Astrocyte (in vitro differentiated cells and primary cell): ENCODE measurements around the gene GINS3. TPM values are rescaled to one million over a fixed set of nuclear protein-coding genes. Genes with fewer than 3 reads are reported as not detected.

ENCODE experiments used
- DNase-seq: peaks from one replicate; pipeline ENCODE4 v3.0.0-alpha.2; 2010; ENCODE audit warnings: low read depth
- FAIRE-seq: peaks from 2 replicates; lab custom pipeline; 2011; peaks lifted over from hg19 to GRCh38; lab: Jason Lieb, UNC
- H2AFZ ChIP-seq: 2 replicates; pipeline ENCODE4 v1.6.0; 2012; ENCODE audit warnings: low read depth, low read length, inconsistent platforms
- H3K27ac ChIP-seq: 2 replicates; pipeline ENCODE4 v1.5.1; 2011; ENCODE audit warnings: low read depth, low read length, inconsistent platforms
- H3K27me3 ChIP-seq: 2 replicates; pipeline ENCODE4 v1.6.0; 2011; ENCODE audit warnings: low read length, inconsistent platforms; ENCODE audit not compliant: insufficient read depth
- H3K36me3 ChIP-seq: 2 replicates; pipeline ENCODE4 v1.5.1; 2011; ENCODE audit warnings: low read length, inconsistent platforms; ENCODE audit not compliant: insufficient read depth
- H3K4me1 ChIP-seq: 2 replicates; pipeline ENCODE4 v1.5.1; 2011; ENCODE audit warnings: low read length, inconsistent platforms; ENCODE audit not compliant: insufficient read depth
- H3K4me2 ChIP-seq: 2 replicates; pipeline ENCODE4 v1.6.0; 2012; ENCODE audit warnings: low read length, inconsistent platforms
- H3K4me3 ChIP-seq: 2 replicates; pipeline ENCODE4 v1.5.1; 2011; ENCODE audit warnings: low read depth, mild to moderate bottlenecking, low read length, inconsistent platforms; ENCODE audit not compliant: insufficient read depth
- H3K79me2 ChIP-seq: 2 replicates; pipeline ENCODE4 v1.6.0; 2012; ENCODE audit warnings: mild to moderate bottlenecking, low read length, inconsistent platforms; ENCODE audit not compliant: insufficient read depth
- H3K9ac ChIP-seq: 2 replicates; pipeline ENCODE4 v1.6.0; 2012; ENCODE audit warnings: mild to moderate bottlenecking, low read length, inconsistent platforms
- H3K9me3 ChIP-seq: 2 replicates; pipeline ENCODE4 v1.5.1; 2012; ENCODE audit warnings: low read depth, mild to moderate bottlenecking, low read length, inconsistent platforms; ENCODE audit not compliant: insufficient read depth
- H4K20me1 ChIP-seq: 2 replicates; pipeline ENCODE4 v1.6.0; 2012; ENCODE audit warnings: low read length, inconsistent platforms; ENCODE audit not compliant: insufficient read depth
- H3K27ac Mint-ChIP-seq: one replicate; pipeline ENCODE4 v1.8.0; 2021; ENCODE audit warnings: mild to moderate bottlenecking, mixed read lengths; ENCODE audit not compliant: unreplicated experiment
- H3K27me3 Mint-ChIP-seq: one replicate; pipeline ENCODE4 v1.8.0; 2021; ENCODE audit warnings: low read depth, mixed read lengths; ENCODE audit not compliant: unreplicated experiment
- H3K36me3 Mint-ChIP-seq: one replicate; pipeline ENCODE4 v1.8.0; 2021; ENCODE audit warnings: low read depth, mixed read lengths; ENCODE audit not compliant: unreplicated experiment
- H3K4me1 Mint-ChIP-seq: one replicate; pipeline ENCODE4 v1.8.0; 2021; ENCODE audit warnings: low read depth, mixed read lengths; ENCODE audit not compliant: unreplicated experiment
- H3K4me3 Mint-ChIP-seq: one replicate; pipeline ENCODE4 v1.8.0; 2021; ENCODE audit warnings: mild to moderate bottlenecking, moderate library complexity, mixed read lengths; ENCODE audit not compliant: unreplicated experiment
- H3K9me3 Mint-ChIP-seq: one replicate; pipeline ENCODE4 v1.8.0; 2021; ENCODE audit warnings: mild to moderate bottlenecking, mixed read lengths; ENCODE audit not compliant: unreplicated experiment
- CTCF ChIP-seq: IDR thresholded peaks from 2 replicates; pipeline ENCODE4 v1.5.1; 2011; ENCODE audit warnings: low read depth, mild to moderate bottlenecking, inconsistent platforms, low read length, moderate library complexity; ENCODE audit not compliant: insufficient read depth
- EZH2 ChIP-seq: IDR thresholded peaks from 2 replicates; pipeline ENCODE4 v1.6.1; 2012; ENCODE audit warnings: mild to moderate bottlenecking, low read length, inconsistent platforms; ENCODE audit not compliant: insufficient read depth
- total RNA-seq: library from RNA; stranded (reverse); gene quantifications from 2 replicates; pipeline ENCODE4 v1.2.1, GENCODE V29; 2021

The GINS3 gene
- total RNA-seq, 1 donor from 2014 or later, result 3.6 TPM

- H3K36me3 ChIP-seq, result no peaks in the 10 kb centered on the region
- H3K4me3 ChIP-seq, result no peak overlapping the region
- H3K27ac Mint-ChIP-seq, result no peak overlapping the region
- peaks cover 1% of the 10 kb centered on the region for H3K9me3 Mint-ChIP-seq
- DNase-seq (no peak), FAIRE-seq (no peak)
- peaks cover 5% of the 10 kb centered on the region for H3K27me3 ChIP-seq
- peaks cover 36% of the 10 kb centered on the region for H3K27me3 Mint-ChIP-seq
- no peak overlapping the region for H3K4me2 ChIP-seq
- H3K9ac ChIP-seq, result no peak overlapping the region
- H3K4me3 Mint-ChIP-seq, result no peak overlapping the region
- H3K27ac ChIP-seq, result no peak overlapping the region
- TF ChIP-seq CTCF (no peak), EZH2 (no peak)
- no peaks in the 10 kb centered on the region for H4K20me1 ChIP-seq
- H3K4me1 ChIP-seq, result no peaks in the 10 kb centered on the region
- no peak overlapping the region for H2AFZ ChIP-seq
- H3K79me2 ChIP-seq, result no peaks in the 10 kb centered on the region
- no peaks in the 10 kb centered on the region for H3K4me1 Mint-ChIP-seq
- H3K36me3 Mint-ChIP-seq, result no peaks in the 10 kb centered on the region
- H3K9me3 ChIP-seq, result no peaks in the 10 kb centered on the region
These were observed 34.7 kb downstream of the GINS3 start for GRCh38 chr16:58426966-58427365.

GRCh38 chr16:58428621-58429542 is 36.6 kb downstream of the GINS3 start:
- H3K9me3 Mint-ChIP-seq, result peaks cover 3% of the 10 kb centered on the region
- no peak overlapping the region for H3K9ac ChIP-seq
- H3K4me3 ChIP-seq, result no peak overlapping the region
- TF ChIP-seq CTCF (no peak), EZH2 (no peak)
- H4K20me1 ChIP-seq, result no peaks in the 10 kb centered on the region
- H3K27me3 ChIP-seq, result peaks cover 5% of the 10 kb centered on the region
- H3K4me1 ChIP-seq, result no peaks in the 10 kb centered on the region
- H3K27ac Mint-ChIP-seq, result no peak overlapping the region
- no peak for FAIRE-seq
- H3K9me3 ChIP-seq, result no peaks in the 10 kb centered on the region
- H3K36me3 ChIP-seq, result no peaks in the 10 kb centered on the region
- H3K79me2 ChIP-seq, result no peaks in the 10 kb centered on the region
- H3K4me2 ChIP-seq, result no peak overlapping the region
- H3K27me3 Mint-ChIP-seq, result peaks cover 28% of the 10 kb centered on the region
- H3K27ac ChIP-seq, result no peak overlapping the region
- no peak overlapping the region for H2AFZ ChIP-seq
- peak; percentile 14 for DNase-seq
- no peaks in the 10 kb centered on the region for H3K36me3 Mint-ChIP-seq
- no peaks in the 10 kb centered on the region for H3K4me1 Mint-ChIP-seq
- no peak overlapping the region for H3K4me3 Mint-ChIP-seq

- Histone ChIP-seq H2AFZ (no peak overlapping the region), H3K27ac (no peak overlapping the region), H4K20me1 (no peaks in the 10 kb centered on the region), H3K4me3 (no peak overlapping the region), H3K79me2 (no peaks in the 10 kb centered on the region), H3K27me3 (peaks cover 5% of the 10 kb centered on the region), H3K4me2 (no peak overlapping the region), H3K9me3 (no peaks in the 10 kb centered on the region), H3K36me3 (no peaks in the 10 kb centered on the region), H3K9ac (no peak overlapping the region), H3K4me1 (no peaks in the 10 kb centered on the region)
- peaks cover 28% of the 10 kb centered on the region for H3K27me3 Mint-ChIP-seq
- no peak overlapping the region for H3K4me3 Mint-ChIP-seq
- no peaks in the 10 kb centered on the region for H3K36me3 Mint-ChIP-seq
- H3K4me1 Mint-ChIP-seq, result no peaks in the 10 kb centered on the region
- TF ChIP-seq CTCF (no peak), EZH2 (no peak)
- FAIRE-seq (no peak), DNase-seq (no peak)
- no peak overlapping the region for H3K27ac Mint-ChIP-seq
- H3K9me3 Mint-ChIP-seq, result peaks cover 3% of the 10 kb centered on the region
These were observed 38.4 kb downstream of the GINS3 start for GRCh38 chr16:58430718-58431117.
